Measurements from ENCODE around the gene DNAJC5. TPM values are rescaled to one million over a fixed set of nuclear protein-coding genes. Genes with fewer than 3 reads are reported as not detected.

The DNAJC5 gene
- total and polyA plus RNA-seq, 2 of the 8 experiments (the other 6 are each of a cell fraction or from before 2014, with no cell fraction given), result 19.2 to 31.2 TPM

- TF ChIP-seq CTCF (IDR thresholded peaks at IDR 0.05; ENCODE audit: control extremely low read depth in 1 of 3, insufficient read depth in 1 of 3, low read depth in 1 of 3, low read length in 3 of 3) (no peak), E2F6 (IDR thresholded peaks at IDR 0.05) (no peak)
These were observed 51.3 kb downstream of the DNAJC5 start (continued) for GRCh38 chr20:63945921-63946920.

Data from H1 (cell line).